RKO (cell line): Measurements from ENCODE around the gene LIFR.
"Not testable (repeated sequence)": the region's sequence is repeated elsewhere in the genome, so short reads cannot be mapped to it uniquely, and the experiment has no call there.

Source experiments
- DNase-seq: peaks from one replicate; pipeline ENCODE4 v3.0.0-alpha.2; 2016; ENCODE audit warnings: low spot score

LIFR gene, protein sequence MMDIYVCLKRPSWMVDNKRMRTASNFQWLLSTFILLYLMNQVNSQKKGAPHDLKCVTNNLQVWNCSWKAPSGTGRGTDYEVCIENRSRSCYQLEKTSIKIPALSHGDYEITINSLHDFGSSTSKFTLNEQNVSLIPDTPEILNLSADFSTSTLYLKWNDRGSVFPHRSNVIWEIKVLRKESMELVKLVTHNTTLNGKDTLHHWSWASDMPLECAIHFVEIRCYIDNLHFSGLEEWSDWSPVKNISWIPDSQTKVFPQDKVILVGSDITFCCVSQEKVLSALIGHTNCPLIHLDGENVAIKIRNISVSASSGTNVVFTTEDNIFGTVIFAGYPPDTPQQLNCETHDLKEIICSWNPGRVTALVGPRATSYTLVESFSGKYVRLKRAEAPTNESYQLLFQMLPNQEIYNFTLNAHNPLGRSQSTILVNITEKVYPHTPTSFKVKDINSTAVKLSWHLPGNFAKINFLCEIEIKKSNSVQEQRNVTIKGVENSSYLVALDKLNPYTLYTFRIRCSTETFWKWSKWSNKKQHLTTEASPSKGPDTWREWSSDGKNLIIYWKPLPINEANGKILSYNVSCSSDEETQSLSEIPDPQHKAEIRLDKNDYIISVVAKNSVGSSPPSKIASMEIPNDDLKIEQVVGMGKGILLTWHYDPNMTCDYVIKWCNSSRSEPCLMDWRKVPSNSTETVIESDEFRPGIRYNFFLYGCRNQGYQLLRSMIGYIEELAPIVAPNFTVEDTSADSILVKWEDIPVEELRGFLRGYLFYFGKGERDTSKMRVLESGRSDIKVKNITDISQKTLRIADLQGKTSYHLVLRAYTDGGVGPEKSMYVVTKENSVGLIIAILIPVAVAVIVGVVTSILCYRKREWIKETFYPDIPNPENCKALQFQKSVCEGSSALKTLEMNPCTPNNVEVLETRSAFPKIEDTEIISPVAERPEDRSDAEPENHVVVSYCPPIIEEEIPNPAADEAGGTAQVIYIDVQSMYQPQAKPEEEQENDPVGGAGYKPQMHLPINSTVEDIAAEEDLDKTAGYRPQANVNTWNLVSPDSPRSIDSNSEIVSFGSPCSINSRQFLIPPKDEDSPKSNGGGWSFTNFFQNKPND

DNA sequence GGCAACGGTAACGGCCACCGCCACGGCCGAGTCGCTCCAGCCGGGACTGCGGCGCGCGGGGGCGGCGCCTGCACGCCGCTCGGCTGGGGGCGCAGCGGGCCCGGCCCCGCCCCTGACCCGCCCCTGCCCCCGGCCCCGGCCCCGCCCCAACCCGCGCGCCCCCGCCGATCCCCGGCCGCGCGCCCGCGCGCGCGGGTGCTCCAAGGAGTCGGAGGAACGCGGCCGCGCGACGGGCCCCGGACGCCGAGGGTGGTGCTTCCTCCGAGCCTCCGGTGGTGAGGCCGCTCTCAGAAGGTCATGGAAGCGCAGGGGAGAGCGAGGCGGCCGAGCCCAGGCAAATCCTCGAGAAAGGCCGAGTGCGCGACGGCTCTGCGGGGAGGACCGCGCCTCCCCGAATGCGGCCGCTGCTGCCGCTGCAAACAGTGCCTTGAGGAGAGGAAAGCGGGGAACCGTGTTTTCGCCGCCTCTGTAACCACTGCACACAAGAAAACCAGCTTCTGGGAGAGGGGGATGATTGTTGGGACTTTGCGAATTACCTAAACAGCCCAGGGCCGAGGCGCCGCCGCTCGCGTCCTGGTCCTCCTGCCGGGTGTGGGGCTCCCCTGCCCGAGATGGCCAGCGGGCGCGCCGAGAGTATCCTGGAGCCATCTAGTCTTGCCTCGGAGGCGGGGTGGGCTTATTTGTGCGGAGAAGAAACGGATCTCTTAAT lies at the start of gene LIFR:
Gene LIFR (minus strand): TSS at position 48 of the 709 bp plus-strand sequence. CDS start 25,999 bp downstream, outside the sequence.
- DNase-seq, result no peak

DNA sequence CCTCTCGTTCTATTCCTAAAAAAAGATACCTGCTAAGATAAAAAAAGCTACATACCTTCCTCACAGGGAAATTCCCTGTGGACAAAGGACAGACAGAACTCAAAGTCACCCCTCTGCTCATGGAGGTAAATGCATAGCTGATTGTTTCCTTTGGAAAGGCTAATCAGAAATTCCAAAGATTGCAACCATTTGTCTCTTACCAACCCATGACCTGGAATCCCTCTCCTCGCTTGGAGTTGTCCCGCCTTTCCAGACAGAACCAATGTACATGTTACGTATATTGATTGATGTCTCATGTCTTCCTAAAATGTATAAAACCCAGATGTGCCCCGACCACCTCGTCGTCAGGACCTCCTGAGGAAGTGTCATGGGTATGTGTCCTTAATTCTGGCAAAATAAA lies 49.2 kb upstream of the LIFR start:
- no peak for DNase-seq

DNA sequence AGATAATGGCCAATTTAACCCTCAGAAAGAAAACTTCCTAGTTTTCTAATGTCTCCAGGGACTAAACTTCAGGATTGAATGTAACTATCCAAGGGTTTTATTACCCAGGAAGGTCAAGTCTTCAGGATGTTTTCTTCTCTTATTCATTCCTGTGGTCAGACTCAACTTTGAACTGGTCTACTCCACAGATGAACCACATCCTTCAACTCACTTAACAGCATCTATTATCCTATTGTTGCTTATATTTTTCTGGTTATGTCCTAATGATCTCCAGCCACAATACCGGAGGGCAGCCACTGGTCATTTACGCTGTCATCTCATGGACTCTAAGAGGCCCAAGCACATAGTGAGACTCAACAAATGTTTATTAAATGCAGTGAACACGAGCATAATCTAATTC lies 47.2 kb upstream of the LIFR start:
- DNase-seq, result no peak

DNA sequence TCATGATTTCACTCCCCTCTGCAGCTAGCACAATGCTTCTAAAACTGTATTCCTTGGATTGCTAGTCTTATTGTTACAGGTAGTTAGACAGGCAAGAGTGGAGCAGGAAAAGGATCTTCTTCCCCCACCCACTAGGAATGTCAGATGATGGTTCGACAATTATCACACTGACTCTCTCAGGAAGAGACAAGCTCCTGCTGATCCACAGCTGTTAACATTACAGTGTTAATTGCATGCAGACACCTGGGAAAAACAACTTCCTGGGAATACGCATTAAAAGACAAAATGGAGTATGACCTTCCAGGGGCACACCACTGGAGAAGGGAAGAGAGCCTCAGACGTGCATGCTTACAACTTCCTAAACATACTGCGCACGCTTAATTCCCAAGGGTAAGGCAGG lies 46.2 kb upstream of the LIFR start:
- DNase-seq, result no peak

DNA sequence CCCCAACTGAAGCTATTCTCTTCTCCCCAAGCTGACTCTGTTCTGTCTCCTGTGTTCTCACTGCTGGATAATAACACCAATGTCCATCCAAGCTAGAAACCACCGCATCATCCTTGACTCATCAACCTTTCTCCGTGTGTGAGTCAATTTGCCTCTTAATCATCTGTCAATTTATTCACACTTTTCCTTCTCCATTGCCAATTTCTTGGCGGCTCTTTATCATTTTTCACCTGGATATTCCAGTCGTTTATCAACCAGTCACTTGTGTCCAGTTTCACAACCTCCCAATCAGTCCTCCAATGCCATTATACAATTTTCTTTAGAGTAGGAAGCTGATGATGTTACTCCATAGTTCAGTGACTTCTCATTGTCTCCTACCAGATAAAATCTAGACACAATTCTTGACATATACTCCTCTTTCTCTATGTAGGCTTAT lies 45.4 kb upstream of the LIFR start:
- peak; percentile 65 for DNase-seq

DNA sequence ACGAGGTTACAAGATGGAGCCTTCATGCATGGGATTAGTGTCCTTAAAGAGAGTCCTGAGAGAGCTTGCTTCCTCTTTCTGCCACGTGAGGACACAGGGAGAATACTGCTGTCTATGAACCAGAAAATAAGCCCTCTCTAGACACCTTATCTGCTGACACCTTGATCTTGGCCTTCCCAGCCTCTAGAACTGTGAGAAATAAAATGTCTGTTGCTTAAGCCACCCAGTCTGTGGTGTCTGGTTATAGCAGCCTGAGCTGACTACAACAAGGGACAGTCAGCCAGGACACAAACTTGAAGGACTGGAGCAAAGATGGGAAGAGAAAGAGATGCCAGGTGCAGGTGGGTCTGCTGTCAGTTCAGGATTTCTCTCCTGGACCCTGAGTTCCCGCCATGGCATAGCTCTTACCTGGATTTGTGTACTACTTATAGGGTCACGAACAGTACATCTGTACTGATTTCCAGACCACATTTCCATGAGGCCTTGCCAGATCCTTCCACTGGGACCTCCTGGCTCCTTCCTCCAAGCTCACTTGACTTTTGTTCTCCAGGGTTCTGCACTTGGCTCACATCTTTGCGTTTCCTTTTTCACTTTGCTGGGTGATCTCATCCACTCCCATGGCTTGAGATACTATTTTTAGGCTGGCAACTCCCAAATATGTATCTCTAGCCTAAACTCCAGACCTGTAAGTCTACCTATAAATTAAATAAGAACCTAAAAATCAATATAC lies 44.9 kb upstream of the LIFR start:
- no peak for DNase-seq

DNA sequence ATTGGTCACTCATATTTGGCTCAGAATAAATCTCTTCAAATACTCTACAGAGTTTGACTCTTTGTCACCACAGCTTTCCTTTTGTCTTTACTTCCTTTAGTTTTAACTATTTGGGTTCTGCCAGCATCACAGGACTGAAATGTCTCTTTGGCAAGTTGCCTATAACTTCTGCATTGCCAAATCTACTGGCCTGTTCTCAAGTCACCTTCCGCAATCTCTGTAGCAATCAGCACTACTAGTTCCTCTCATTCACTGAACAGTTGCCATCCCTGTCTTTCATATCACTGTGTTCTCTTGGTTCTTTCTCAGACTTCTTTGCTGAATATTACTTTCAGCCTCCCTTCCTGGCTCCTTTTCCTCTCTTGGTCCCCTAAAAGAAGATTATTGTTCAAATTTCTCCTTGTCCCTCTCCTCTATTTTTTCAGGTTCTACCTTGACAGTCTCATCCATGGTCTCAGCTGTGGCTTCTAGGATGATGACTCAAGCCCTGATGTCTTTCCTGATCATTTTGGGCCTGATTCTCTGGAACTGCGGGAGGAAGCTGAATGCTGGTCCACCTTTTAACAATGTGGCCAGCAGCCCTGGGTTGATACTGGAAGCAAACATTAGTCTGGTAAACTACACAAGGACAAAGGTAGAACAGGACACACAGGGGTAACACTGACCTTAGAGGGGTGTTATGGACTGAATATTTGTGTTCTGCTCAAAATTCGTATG lies 44.0 kb upstream of the LIFR start:
- DNase-seq, result no peak

DNA sequence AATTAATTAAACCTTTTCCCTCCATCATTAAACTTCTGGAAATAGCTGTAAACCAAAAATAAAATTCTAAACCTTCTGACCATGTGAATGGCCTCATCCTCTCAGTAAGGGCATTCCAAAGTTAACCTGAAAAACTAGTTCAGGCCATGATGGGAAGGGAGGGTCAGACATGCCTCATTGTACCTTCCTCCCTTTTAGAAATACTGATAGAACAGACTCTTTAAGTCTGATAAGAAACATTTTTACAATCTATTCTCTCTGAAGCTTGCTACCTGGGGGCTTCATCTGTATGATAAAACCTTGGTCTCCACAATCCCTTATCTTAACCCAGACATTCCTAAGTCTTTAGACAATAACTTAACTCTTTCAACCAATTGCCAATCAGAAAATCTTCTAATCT lies 43.3 kb upstream of the LIFR start:
- not testable (repeated sequence) for DNase-seq

DNA sequence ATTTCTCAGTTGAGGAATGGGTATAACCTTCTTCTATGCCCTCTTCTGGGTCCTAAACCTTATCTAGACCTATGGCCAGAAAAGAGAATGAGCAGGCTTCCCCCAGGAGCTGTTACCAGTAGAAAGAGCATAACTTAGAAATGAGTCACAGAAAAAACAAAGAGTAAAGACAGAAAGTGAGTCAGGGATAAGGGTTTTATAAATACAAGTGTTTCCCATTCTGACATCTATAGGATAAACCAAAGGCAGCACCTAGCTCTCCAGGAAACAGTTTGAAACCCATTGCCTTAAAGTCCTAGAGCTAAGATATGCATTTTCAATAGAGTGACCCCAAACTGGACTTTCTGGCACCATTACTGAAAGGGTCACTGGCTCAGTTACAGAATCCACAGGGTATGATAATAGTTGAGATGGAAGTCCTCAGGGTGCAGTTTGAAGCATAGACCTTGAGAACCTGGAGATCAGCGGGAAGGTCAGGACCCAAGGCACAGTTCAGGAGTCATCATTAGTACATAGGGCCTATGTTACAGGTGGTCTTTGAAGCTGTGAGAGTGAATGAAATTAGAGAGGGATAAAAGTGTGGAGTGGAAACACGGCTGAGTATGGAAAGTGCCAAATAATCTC lies 42.7 kb upstream of the LIFR start:
- DNase-seq, result peak; percentile 65

DNA sequence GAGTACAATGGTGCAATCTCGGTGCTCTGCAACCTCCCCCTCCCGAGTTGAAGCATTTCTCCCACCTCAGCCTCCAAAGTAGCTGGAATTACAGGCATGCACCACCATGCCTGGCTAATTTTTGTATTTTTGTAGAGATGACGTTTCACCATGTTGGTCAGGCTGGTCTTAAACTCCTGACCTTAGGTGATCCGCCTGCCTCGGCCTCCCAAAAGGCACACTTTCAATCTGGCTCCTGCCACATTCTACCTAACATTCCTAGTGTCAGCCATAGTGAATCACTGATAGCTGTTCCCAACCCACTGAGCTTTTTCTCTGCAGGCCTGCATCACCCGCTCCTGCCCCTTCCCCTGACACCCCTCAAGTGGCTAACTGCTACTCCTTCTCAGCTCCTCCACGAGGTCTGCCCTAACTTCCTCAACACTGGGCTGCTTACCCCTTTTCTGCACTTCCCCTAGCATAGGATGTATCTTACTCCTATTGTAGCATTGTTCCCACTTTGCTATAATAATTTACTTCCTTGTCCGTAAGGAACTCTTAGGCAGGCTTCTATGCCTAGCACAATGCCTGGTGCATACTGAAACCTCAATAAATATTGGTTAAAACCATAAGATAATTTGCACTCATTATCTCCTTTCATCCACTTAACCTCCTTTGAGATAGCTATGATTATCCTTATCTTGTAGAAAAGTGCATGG lies 42.0 kb upstream of the LIFR start:
- no peak for DNase-seq

DNA sequence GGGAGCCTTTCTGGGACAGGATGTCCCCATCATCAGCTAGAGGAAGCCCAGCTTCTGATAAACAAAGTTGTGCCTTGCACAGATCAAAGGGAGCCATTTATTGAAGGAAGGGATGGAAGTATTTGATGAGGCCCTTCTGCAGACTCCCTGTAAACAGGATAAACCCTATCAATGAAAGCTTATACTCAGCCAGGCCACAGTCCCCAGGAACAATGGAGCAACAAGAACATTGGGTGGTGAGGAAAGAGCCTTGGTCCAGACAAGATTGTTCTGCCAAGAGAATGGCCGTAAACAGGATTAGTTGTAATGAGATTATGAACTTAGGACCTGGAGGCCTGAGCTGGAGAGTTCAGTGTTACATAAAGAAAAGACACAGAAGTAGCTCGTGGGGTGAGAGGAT lies 40.5 kb upstream of the LIFR start:
- DNase-seq, result no peak

DNA sequence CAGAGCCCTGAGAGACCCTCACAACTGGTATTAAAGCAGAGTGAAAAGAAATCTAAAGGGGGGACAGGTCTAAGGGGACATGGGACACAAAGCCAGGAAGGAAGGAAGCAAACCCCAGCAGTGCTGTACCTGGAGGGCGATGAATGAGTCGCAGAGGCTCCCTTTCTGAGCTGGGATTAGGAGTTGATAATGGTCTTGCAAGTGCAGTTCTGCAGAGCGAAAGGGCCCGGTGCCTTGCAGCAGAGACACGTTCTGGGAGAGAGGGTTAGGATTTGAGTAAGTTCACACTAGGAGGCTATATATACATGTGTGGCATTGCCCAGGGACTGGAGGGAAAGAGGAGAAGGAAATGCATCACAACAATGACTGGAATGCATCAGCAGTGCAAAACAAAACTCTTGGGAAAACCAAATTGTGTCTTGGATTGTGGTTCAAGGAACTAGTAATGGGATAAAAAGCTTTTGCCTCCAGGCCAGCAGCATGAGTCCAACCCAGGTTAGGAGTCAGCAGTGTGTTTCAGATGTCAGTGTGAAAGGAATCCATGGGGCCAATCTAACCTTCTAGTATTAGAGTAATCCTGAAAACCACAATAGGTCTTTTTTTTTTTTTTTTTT lies 38.8 kb upstream of the LIFR start:
- DNase-seq, result no peak

DNA sequence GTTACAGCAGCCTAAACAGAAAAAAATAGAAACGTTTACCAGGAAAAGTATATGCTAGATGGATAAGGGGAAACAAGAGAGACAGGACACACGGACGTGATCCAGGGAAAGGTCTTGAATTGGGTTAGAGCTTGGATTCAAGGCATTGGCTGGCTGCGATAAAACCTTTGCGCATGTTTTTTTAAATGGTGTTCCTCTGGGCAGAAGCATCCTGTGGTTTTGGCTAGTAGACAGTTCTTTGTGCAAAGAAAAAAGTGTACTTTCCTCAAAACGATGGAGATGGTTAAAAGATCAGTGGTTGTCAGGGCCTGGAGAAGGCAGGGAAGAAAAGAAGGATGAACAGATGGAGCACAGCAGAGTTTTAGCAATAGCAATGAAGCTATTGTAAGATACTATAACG lies 37.5 kb upstream of the LIFR start:
- DNase-seq, result no peak

DNA sequence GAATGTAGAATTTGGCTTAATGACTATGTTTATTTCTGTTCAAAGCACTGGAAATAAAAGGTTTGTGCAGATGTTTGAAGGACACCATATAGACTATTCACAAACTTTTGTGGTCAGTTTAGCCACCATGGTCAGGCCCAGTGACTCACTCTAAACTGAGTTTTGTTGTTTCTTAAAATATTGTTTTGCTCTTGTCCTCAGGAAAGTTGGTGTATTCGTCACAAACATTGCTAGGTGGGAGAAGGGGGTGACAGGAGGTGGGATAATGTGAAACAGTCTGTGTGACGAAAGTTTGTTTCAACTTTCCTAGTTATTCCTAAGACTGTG lies 35.0 kb upstream of the LIFR start:
- DNase-seq, result no peak

DNA sequence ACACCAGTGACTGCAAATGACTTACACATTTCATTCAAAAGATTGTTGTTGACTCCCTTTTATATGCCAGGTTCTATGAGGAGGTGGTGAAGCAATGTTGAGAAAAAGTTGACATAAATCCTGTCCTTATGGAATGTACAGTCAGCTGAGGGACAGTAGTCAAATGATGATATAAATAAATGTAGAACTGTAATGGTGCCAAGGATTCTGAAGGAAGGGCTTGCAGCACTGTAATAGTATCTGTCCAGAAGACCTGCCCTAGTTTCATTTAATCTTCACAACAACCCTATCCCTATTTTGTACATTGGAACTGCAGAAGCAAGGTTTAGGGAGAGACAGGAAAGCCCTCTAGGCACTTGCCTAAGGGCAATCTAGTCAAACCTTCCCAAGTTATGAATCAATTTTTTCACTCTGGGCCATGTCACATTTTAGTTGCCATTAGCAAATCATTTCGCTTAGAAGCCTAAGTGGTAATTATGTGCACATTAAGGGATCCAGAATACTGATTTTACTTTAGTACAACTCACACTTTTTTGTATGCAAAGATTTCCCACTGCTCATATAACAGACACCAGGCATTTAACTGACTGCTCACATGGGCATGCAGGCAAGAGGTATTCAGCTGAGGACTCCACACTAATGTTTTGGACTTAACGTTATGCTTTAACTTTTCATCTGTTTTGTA lies 34.5 kb upstream of the LIFR start:
- DNase-seq, result no peak

DNA sequence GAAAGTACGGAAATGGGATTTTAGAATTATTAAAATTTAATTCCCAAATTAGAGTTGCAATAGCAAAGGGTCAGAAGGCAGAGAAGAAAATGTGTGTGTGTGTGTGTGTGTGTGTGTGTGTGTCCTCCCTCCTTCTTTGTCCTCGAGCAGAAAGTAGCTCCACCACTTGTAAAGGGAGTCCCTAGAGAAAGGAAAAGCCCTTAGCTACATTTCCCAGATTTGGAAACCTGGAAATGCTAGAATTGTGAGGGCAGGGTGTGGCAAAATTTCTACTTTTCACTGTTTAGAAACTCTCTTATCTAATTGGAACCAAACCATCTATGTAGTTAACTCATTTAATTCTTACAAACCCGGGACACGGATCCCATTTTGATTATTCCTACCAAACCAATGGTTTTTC lies 33.2 kb upstream of the LIFR start:
- DNase-seq, result no peak

DNA sequence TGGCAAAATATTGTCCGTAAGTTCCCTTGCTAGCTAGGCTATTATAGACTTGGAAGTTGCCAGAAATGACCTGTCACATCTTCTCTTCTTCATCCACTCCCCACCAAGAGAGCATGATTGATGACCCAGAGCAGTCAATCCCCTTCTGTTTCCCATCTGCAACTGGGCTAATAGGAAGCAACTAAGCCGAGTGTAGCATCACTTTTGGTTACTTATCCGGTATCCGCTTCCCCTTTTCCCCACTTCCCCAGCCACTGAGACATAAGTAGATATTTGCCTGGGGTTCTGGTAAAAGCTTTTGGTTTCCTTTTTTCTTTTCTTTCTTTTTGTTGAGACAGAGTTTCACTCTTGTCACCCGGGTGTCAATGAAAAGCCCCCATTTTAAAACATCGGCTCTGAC lies 29.4 kb upstream of the LIFR start:
- no peak for DNase-seq

DNA sequence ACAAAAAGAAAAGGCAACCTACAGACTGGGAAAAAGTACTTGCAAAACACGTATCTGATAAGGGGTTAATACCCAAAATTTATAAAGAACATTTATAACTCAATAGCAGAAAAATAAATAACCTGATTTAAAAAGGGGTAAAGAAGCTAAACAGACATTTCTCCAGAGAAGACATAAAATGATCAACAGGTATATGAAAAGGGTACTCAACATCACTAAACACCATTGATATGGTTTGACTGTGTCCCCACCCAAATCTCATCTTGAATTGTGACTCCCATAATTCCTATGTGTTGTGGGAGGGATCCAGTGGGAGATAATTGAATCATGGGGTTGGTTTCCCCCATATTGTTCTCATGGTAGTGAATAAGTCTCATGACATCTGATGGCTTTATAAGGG lies 27.1 kb upstream of the LIFR start:
- DNase-seq, result no peak

DNA sequence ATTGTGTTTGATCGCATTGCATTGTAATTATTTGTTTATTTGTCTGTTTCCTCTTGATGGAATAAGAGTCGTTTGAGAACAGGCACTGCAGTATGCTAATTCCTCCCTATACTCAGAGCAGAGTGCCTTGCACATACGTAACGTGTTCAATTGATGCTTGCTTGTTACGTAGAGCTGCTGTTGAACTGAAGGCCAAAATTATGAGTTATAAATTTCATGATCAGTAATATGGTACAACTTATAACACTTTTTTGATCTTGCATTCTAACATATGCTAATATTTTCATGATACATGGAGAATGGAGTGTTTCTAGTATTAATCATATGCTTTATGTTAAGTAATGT lies 26.5 kb upstream of the LIFR start:
- DNase-seq, result no peak
